Suprapubic skin (tissue), 3 donors: ENCODE measurements around the gene PRSS36.
A peak's percentile ranks its signal among the peaks of the same experiment; 100 is the strongest.

Experiments
- CTCF ChIP-seq, 2 donors: fragments of 200-600 bp in 1 of 2; fragments of 450-650 bp in 1 of 2; sonication (generic) in 1 of 2; IDR thresholded peaks; one replicate each; pipeline ENCODE4 v1.5.1; 2016 to 2019; ENCODE audit warnings: antibody characterized with exemption in 2 of 2, mild to moderate bottlenecking in 1 of 2, moderate library complexity in 1 of 2
- POLR2AphosphoS5 ChIP-seq, 3 donors: sonication (generic); formaldehyde crosslinking; IDR thresholded peaks; one replicate each; pipeline ENCODE4 v1.6.1; 2017; ENCODE audit warnings: antibody characterized with exemption in 3 of 3

- TF ChIP-seq CTCF (IDR thresholded peaks at IDR 0.05) (peak in 1 of 2 donors; percentile 12), POLR2AphosphoS5 (IDR thresholded peaks at IDR 0.05) (no peak)
These were observed 15.0 kb downstream of the PRSS36 start for GRCh38 chr16:31134625-31135534.
